Osteoblast (primary cell): ENCODE results near the gene OSBPL6. TPM values are rescaled to one million over a fixed set of nuclear protein-coding genes. Genes with fewer than 3 reads are reported as not detected.

ENCODE experiments used
- DNase-seq: peaks from one replicate; pipeline ENCODE4 v3.0.0; 2011; ENCODE audit warnings: low spot score, mixed read lengths; ENCODE audit not compliant: insufficient read length; ENCODE audit errors: missing footprints
- H2AFZ ChIP-seq: 2 replicates; pipeline ENCODE4 v1.6.0; 2011; ENCODE audit warnings: mild to moderate bottlenecking, low read length
- H3K27ac ChIP-seq: 2 replicates; pipeline ENCODE4 v1.5.1; 2011; ENCODE audit warnings: mild to moderate bottlenecking, low read depth, low read length, moderate library complexity
- H3K27me3 ChIP-seq: 2 replicates; pipeline ENCODE4 v1.6.0; 2012; ENCODE audit warnings: mild to moderate bottlenecking, control low read depth, inconsistent platforms, low read length, moderate library complexity; ENCODE audit not compliant: insufficient read depth
- H3K36me3 ChIP-seq: 2 replicates; pipeline ENCODE4 v1.5.1; 2011; ENCODE audit warnings: mild to moderate bottlenecking, low read length, control low read depth, moderate library complexity; ENCODE audit not compliant: insufficient read depth
- H3K4me1 ChIP-seq: 2 replicates; pipeline ENCODE4 v1.5.1; 2011; ENCODE audit warnings: mild to moderate bottlenecking, low read length, control low read depth, moderate library complexity; ENCODE audit not compliant: insufficient read depth
- H3K4me2 ChIP-seq: 2 replicates; pipeline ENCODE4 v1.6.0; 2011; ENCODE audit warnings: mild to moderate bottlenecking, low read length; ENCODE audit not compliant: insufficient read depth
- H3K4me3 ChIP-seq: fragments of 200-600 bp; sonication (generic); 3 replicates; pipeline ENCODE4 v1.5.1; 2012; ENCODE audit warnings: mild to moderate bottlenecking, low read length, inconsistent platforms; ENCODE audit not compliant: insufficient read depth
- H3K79me2 ChIP-seq: 2 replicates; pipeline ENCODE4 v1.6.0; 2012; ENCODE audit warnings: mild to moderate bottlenecking, low read length, control low read depth, inconsistent platforms; ENCODE audit not compliant: insufficient read depth
- H3K9me3 ChIP-seq: 2 replicates; pipeline ENCODE4 v1.5.1; 2011; ENCODE audit warnings: low read depth, low read length, control low read depth
- H4K20me1 ChIP-seq: 2 replicates; pipeline ENCODE4 v1.6.0; 2012; ENCODE audit warnings: mild to moderate bottlenecking, low read length, control low read depth; ENCODE audit not compliant: insufficient read depth
- total RNA-seq: library from RNA; depleted of rRNA; stranded (reverse); fragments of >200 nt; gene quantifications from 2 replicates; pipeline ENCODE4 v1.2.3, GENCODE V29; 2012
- TF ChIP-seq, protein P1 (sequence below): IDR thresholded peaks from 2 replicates; pipeline ENCODE4 v1.5.1; 2011; ENCODE audit warnings: mild to moderate bottlenecking, low read depth, low read length, moderate library complexity; ENCODE audit errors: extremely low read depth

OSBPL6 gene
- total RNA-seq, 1 donor, result 5.4 TPM

DNA sequence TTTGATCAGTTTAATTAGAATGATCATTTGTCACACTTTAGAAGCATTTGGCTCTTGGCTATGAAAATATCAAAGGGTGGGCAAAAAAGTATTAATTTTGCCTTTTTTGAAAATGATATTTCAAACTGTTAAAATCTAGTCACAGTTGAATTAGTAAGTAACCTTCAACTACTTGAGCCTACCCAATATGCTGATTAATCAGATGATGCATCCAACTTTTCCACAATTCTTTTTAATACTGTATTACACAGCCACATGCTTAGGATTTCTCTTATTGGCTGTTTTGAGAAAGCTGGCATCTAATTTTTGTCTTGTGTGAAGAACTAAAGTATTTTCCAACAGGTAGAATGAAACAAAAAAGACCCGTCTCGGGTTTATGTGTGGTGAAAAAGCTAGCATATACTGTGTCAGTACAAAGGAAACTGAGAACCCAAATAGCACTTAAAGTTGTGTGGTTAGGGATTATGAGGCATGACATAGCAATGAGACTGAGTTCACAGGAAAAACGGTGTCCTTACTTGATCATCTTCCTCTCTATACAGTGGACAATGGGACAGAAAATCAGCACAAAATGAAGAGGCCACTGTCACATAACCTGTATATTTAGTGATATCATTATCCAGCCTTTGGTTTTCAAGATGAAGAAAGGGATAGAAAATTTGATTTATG lies 11.7 kb downstream of the OSBPL6 start:
- Histone ChIP-seq H3K36me3 (no peaks in the 10 kb centered on the region), H3K9me3 (no peaks in the 10 kb centered on the region), H3K79me2 (peaks cover 14% of the 10 kb centered on the region), H3K4me2 (peak overlapping the region; percentile 78), H3K4me1 (peaks cover 16% of the 10 kb centered on the region), H3K27me3 (no peaks in the 10 kb centered on the region), H4K20me1 (no peaks in the 10 kb centered on the region), H3K27ac (peak overlapping the region; percentile 67), H2AFZ (peak overlapping the region; percentile 66), H3K4me3 (peak overlapping the region; percentile 57)
- TF ChIP-seq, protein P1, sequence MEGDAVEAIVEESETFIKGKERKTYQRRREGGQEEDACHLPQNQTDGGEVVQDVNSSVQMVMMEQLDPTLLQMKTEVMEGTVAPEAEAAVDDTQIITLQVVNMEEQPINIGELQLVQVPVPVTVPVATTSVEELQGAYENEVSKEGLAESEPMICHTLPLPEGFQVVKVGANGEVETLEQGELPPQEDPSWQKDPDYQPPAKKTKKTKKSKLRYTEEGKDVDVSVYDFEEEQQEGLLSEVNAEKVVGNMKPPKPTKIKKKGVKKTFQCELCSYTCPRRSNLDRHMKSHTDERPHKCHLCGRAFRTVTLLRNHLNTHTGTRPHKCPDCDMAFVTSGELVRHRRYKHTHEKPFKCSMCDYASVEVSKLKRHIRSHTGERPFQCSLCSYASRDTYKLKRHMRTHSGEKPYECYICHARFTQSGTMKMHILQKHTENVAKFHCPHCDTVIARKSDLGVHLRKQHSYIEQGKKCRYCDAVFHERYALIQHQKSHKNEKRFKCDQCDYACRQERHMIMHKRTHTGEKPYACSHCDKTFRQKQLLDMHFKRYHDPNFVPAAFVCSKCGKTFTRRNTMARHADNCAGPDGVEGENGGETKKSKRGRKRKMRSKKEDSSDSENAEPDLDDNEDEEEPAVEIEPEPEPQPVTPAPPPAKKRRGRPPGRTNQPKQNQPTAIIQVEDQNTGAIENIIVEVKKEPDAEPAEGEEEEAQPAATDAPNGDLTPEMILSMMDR, result no peak
- peak; percentile 76 for DNase-seq

DNA sequence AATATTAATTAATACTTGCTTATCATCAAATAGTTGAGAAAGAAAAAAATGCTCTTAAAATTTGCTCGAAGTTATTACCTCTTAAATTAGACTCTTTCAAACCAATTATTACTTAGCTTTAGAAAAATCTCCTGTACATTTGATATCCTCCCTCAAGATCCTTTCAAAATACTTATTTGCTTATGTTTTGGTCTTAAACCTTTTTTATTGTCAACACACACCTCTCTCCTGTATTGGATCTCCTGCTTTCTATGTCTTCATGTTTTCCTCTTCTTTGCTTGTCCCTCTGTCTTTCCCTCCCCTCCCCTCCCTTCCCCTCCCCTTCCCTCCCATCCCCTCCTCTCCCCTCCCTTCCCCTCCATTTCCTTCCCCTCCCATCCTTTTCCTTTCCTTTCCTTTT lies 14.0 kb downstream of the OSBPL6 start:
- H3K9me3 ChIP-seq, result no peaks in the 10 kb centered on the region
- H3K27me3 ChIP-seq, result no peaks in the 10 kb centered on the region
- peaks cover 11% of the 10 kb centered on the region for H3K79me2 ChIP-seq
- H3K4me3 ChIP-seq, result no peak overlapping the region
- H3K4me1 ChIP-seq, result peaks cover 16% of the 10 kb centered on the region
- H3K36me3 ChIP-seq, result no peaks in the 10 kb centered on the region
- no peak overlapping the region for H3K4me2 ChIP-seq
- no peak for DNase-seq
- H2AFZ ChIP-seq, result no peak overlapping the region
- no peak overlapping the region for H3K27ac ChIP-seq
- no peaks in the 10 kb centered on the region for H4K20me1 ChIP-seq
- TF ChIP-seq, protein P1, result no peak

DNA sequence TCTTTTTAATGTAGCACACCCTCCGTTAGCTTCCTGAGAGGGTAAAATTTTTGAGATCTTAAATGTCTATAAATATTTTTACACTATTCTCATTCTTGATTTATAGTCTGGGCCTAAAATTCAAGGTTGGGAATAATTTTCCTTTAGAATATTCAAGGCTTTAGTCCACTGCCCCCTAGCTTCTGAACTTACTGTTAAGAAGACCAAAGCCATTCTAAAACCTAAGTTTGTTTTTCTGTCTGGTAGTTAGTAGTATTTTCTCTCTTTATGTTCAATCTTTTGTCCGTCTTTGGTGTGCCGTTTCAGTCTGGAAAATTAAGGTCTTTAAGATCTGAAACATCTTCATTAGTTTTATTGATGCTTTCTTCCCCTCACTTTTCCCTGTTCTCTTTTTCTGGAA lies 14.5 kb downstream of the OSBPL6 start:
- TF ChIP-seq, protein P1, result peak; percentile 51
- H3K4me3 ChIP-seq, result no peak overlapping the region
- no peaks in the 10 kb centered on the region for H3K27me3 ChIP-seq
- peak overlapping the region; percentile 22 for H2AFZ ChIP-seq
- H3K36me3 ChIP-seq, result no peaks in the 10 kb centered on the region
- no peak for DNase-seq
- H3K4me1 ChIP-seq, result peaks cover 16% of the 10 kb centered on the region
- no peak overlapping the region for H3K27ac ChIP-seq
- H3K9me3 ChIP-seq, result no peaks in the 10 kb centered on the region
- H3K79me2 ChIP-seq, result peaks cover 11% of the 10 kb centered on the region
- no peak overlapping the region for H3K4me2 ChIP-seq
- H4K20me1 ChIP-seq, result no peaks in the 10 kb centered on the region

DNA sequence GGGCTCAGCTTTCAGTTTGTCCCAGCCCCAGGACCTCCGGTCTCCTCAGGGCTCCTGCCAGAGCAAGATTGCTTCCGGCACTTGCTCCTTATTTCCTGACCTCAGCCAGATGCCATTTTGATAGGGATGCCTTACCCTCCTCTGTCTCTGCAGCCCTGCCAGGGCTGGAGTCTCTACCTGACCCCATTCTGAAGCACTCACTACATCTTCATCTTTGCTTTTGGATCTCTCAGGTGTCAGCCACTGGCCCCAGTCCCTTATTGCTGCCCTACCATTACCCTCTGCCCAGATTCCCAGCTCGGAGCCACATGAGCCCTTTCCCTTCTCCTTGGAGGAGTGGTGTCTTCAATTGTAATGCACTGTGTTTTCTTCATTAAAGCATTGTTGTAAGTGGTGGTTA lies 17.1 kb downstream of the OSBPL6 start:
- no peaks in the 10 kb centered on the region for H3K27me3 ChIP-seq
- DNase-seq, result no peak
- peaks cover under 1% of the 10 kb centered on the region for H3K4me1 ChIP-seq
- H2AFZ ChIP-seq, result no peak overlapping the region
- no peak overlapping the region for H3K4me3 ChIP-seq
- no peaks in the 10 kb centered on the region for H3K9me3 ChIP-seq
- H3K79me2 ChIP-seq, result peaks cover 4% of the 10 kb centered on the region
- H4K20me1 ChIP-seq, result no peaks in the 10 kb centered on the region
- no peaks in the 10 kb centered on the region for H3K36me3 ChIP-seq
- TF ChIP-seq, protein P1, result no peak
- no peak overlapping the region for H3K4me2 ChIP-seq
- no peak overlapping the region for H3K27ac ChIP-seq
